ENCODE measurements around the gene FZD7. TPM values are rescaled to one million over a fixed set of nuclear protein-coding genes. Genes with fewer than 3 reads are reported as not detected.

Gene FZD7
- total and polyA plus RNA-seq, 2 of the 8 experiments (the other 6 are each of a cell fraction or from before 2014, with no cell fraction given) = 176 to 246 TPM

DNA sequence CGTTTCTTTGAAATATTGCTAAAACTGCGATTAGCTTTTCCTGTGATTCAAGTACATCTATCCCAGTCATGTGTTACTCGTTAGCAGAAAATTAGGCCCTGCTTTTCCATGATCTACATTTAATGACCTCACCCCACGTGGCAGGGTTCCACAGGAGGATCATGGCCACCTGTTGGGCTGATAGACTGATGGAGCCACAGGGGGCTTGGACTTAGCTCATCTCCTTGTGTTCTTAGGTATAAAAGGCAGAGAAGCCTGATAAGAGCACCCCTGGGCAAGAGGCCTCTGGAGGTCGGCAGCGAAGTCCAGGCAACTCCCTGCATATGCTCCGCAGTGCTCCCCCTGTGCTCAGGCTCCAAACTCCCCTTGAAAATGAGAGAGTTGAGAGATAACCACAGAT is 12.9 kb downstream of the FZD7 start:
- no peak overlapping the region for H3K14ac ChIP-seq (ENCODE audit: insufficient read length)
- no peak overlapping the region for H2BK20ac ChIP-seq (ENCODE audit: low read length)
- no peak overlapping the region for H3K4ac ChIP-seq (replicated peaks; ENCODE audit: insufficient read length, low read depth, low read length)
- no peak overlapping the region for H3K23ac ChIP-seq (ENCODE audit: insufficient read length)
- H2AK5ac ChIP-seq (ENCODE audit: low read depth, low read length) = no peak overlapping the region
- H3K4me2 ChIP-seq (ENCODE audit: insufficient read depth in 1 of 2, low read depth in 2 of 2, low read length in 2 of 2) = no peak overlapping the region
- H3K79me2 ChIP-seq (ENCODE audit: control insufficient read depth in 1 of 2, insufficient read depth in 2 of 2, low read length in 2 of 2) = no peaks in the 10 kb centered on the region
- CTCF ChIA-PET (ENCODE audit: partially characterized antibody) = interaction anchor here (1.3 to 2.3 kb wide), 5 partner anchors 10 to 186 kb away, joined by 3 to 7 read pairs (median 4); no protein-coding TSS in a partner anchor
- no peaks in the 10 kb centered on the region for H3K79me1 ChIP-seq (ENCODE audit: low read depth, low read length)
- no peak overlapping the region for H3K27ac ChIP-seq (ENCODE audit: low read depth, low read length)
- no peak overlapping the region for H3K4me3 ChIP-seq (ENCODE audit: extremely low read depth in 1 of 4, insufficient read depth in 2 of 4, low read depth in 3 of 4, low read length in 4 of 4)
- no peaks in the 10 kb centered on the region for H3K9me3 ChIP-seq (ENCODE audit: insufficient read depth in 2 of 2, low read depth in 1 of 2, low read length in 1 of 2)
- DNase-seq (ENCODE audit: low read depth in 1 of 2, low spot score in 2 of 2) (no peak), FAIRE-seq (peak; percentile 48)
- no peaks in the 10 kb centered on the region; the same call in 1 of the 2 replicates for H3K23me2 ChIP-seq (ENCODE audit: low read depth, low read length)
- no peak overlapping the region for H3K9ac ChIP-seq (replicated peaks in 1 of 4; ENCODE audit: extremely low read depth in 1 of 4, low read depth in 3 of 4, low read length in 3 of 4)
- no peak overlapping the region for H2BK120ac ChIP-seq (replicated peaks; ENCODE audit: low read depth, low read length)
- H2AFZ ChIP-seq (ENCODE audit: low read length) = no peak overlapping the region
- no peak overlapping the region for H2BK15ac ChIP-seq (ENCODE audit: low read length)
- 86% methylated on average over 7 of the region's 7 CpGs; no CpG with 5 or more reads in 1 of the 2 experiments for WGBS, 2 experiments (ENCODE audit: extremely low coverage in 1 of 2, insufficient coverage in 1 of 2, insufficient read length in 1 of 2, insufficient replicate concordance in 2 of 2, low coverage in 1 of 2, low lambda C conversion rate in 2 of 2, missing lambda C conversion rate in 1 of 2)
- no peak overlapping the region for H4K8ac ChIP-seq (ENCODE audit: extremely low read depth, insufficient read depth, low read length)
- H3K56ac ChIP-seq (replicated peaks; ENCODE audit: insufficient read length, low read depth, low read length) = no peak overlapping the region
- no peak overlapping the region for H4K91ac ChIP-seq (replicated peaks; ENCODE audit: insufficient read length, low read length)
- H2BK12ac ChIP-seq (ENCODE audit: low read depth, low read length) = no peak overlapping the region
- POLR2A ChIA-PET (ENCODE audit: partially characterized antibody) = interaction anchor here (1.1 to 1.7 kb wide), 3 partner anchors 10 to 47 kb away, joined by 3 to 4 read pairs (median 3); no protein-coding TSS in a partner anchor
- no peak overlapping the region for H4K5ac ChIP-seq (ENCODE audit: insufficient read length, low read depth, low read length)
- H3K36me3 ChIP-seq (ENCODE audit: control insufficient read depth in 2 of 4, insufficient read depth in 4 of 4, low read length in 3 of 4) = no peaks in the 10 kb centered on the region
- no peaks in the 10 kb centered on the region for H4K20me1 ChIP-seq (replicated peaks in 1 of 2; ENCODE audit: control insufficient read depth in 1 of 2, insufficient read depth in 2 of 2, low read length in 2 of 2)
- peaks cover 0 to 7% (median 2%) of the 10 kb centered on the region in 4 experiments; a peak in 4 of 7 replicates for H3K4me1 ChIP-seq (replicated peaks in 1 of 4; ENCODE audit: control insufficient read depth in 3 of 4, insufficient read depth in 4 of 4, low read length in 3 of 4)
- no peak overlapping the region for H2BK5ac ChIP-seq (ENCODE audit: low read depth, low read length)
- no peaks in the 10 kb centered on the region for H3K27me3 ChIP-seq (replicated peaks in 1 of 4; ENCODE audit: control insufficient read depth in 3 of 4, extremely low read depth in 1 of 4, insufficient read depth in 3 of 4, low read length in 3 of 4)
- H3K18ac ChIP-seq (ENCODE audit: extremely low read depth, low read length) = no peak overlapping the region
- no peak for TF ChIP-seq RNF2 (IDR thresholded peaks at IDR 0.05; ENCODE audit: borderline replicate concordance, low read depth, low read length, missing control alignments, poor library complexity, severe bottlenecking)
- TF ChIP-seq RFX5 (IDR thresholded peaks at IDR 0.05; ENCODE audit: borderline replicate concordance, low read depth, low read length) = no peak
- TF ChIP-seq ASH2L (IDR thresholded peaks at IDR 0.05; ENCODE audit: low read length) = no peak
- no peak for TF ChIP-seq BCL11A (IDR thresholded peaks at IDR 0.05; ENCODE audit: low read depth in 2 of 2, low read length in 2 of 2)
- no peak for TF ChIP-seq TCF12 (IDR thresholded peaks at IDR 0.05; ENCODE audit: low read depth, low read length)
- TF ChIP-seq RBBP5 (IDR thresholded peaks at IDR 0.05; ENCODE audit: borderline replicate concordance, low read depth, low read length) = no peak
- no peak for TF ChIP-seq POLR2AphosphoS5 (IDR thresholded peaks at IDR 0.05; ENCODE audit: low read depth, low read length)
- no peak for TF ChIP-seq EZH2 (IDR thresholded peaks at IDR 0.05; ENCODE audit: low read depth, low read length, severe bottlenecking)
- TF ChIP-seq, protein P1, sequence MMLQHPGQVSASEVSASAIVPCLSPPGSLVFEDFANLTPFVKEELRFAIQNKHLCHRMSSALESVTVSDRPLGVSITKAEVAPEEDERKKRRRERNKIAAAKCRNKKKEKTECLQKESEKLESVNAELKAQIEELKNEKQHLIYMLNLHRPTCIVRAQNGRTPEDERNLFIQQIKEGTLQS (IDR thresholded peaks at IDR 0.05; ENCODE audit: insufficient read depth, low read depth, low read length) = no peak
- TF ChIP-seq, protein P2, sequence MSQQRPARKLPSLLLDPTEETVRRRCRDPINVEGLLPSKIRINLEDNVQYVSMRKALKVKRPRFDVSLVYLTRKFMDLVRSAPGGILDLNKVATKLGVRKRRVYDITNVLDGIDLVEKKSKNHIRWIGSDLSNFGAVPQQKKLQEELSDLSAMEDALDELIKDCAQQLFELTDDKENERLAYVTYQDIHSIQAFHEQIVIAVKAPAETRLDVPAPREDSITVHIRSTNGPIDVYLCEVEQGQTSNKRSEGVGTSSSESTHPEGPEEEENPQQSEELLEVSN (IDR thresholded peaks at IDR 0.05) = no peak
- no peak for TF ChIP-seq TAF1 (IDR thresholded peaks at IDR 0.05; ENCODE audit: low read depth, low read length)
- no peak for TF ChIP-seq SRF (IDR thresholded peaks at IDR 0.05; ENCODE audit: low read depth, low read length)
- TF ChIP-seq FOSL1 (IDR thresholded peaks at IDR 0.05; ENCODE audit: insufficient read depth, low read depth, low read length) = no peak

Measured in H1 (cell line).